Ectodermal cell (in vitro differentiated cells): ENCODE measurements around the gene PLD5.
"Not testable (repeated sequence)": the region's sequence is repeated elsewhere in the genome, so short reads cannot be mapped to it uniquely, and the experiment has no call there.

Experiments used
- H3K27ac ChIP-seq: 2 replicates; pipeline ENCODE4 v1.7.0; 2013; ENCODE audit warnings: mild to moderate bottlenecking, low read depth, low read length; ENCODE audit not compliant: insufficient read depth, poor library complexity, severe bottlenecking
- H3K27me3 ChIP-seq: 2 replicates; pipeline ENCODE4 v1.7.0; 2013; ENCODE audit warnings: mild to moderate bottlenecking, low read length; ENCODE audit not compliant: insufficient read depth, control insufficient read depth, poor library complexity, severe bottlenecking
- H3K36me3 ChIP-seq: one replicate; pipeline ENCODE4 v1.7.0; 2013; ENCODE audit warnings: low read length; ENCODE audit not compliant: control insufficient read depth, insufficient read depth
- H3K4me1 ChIP-seq: one replicate; pipeline ENCODE4 v1.7.0; 2013; ENCODE audit warnings: low read length; ENCODE audit not compliant: control insufficient read depth, insufficient read depth
- H3K4me3 ChIP-seq: 2 replicates; pipeline ENCODE4 v1.7.0; 2013; ENCODE audit warnings: low read depth, low read length, control low read depth; ENCODE audit not compliant: insufficient read depth
- H3K9me3 ChIP-seq: 2 replicates; pipeline ENCODE4 v1.7.0; 2013; ENCODE audit warnings: mild to moderate bottlenecking, low read length, moderate library complexity; ENCODE audit not compliant: control insufficient read depth
- WGBS, 2 experiments: methylation state at CpG; one replicate each; pipeline ENCODE4 v1.1.7; 2013; ENCODE audit warnings: missing lambda C conversion rate in 2 of 2; 5-methylcytosine and 5-hydroxymethylcytosine counted together

The PLD5 gene

GRCh38 chr1:242401937-242402336 lies 122.6 kb downstream of the PLD5 start:
- Histone ChIP-seq H3K27me3 (no peaks in the 10 kb centered on the region), H3K4me3 (no peak overlapping the region), H3K27ac (no peak overlapping the region), H3K4me1 (no peaks in the 10 kb centered on the region), H3K9me3 (no peaks in the 10 kb centered on the region), H3K36me3 (no peaks in the 10 kb centered on the region)
- WGBS, 2 experiments: 100% methylated on average over 2 to 3 of the region's 3 CpGs

GRCh38 chr1:242398351-242398750 lies 126.1 kb downstream of the PLD5 start:
- H3K36me3 ChIP-seq: no peaks in the 10 kb centered on the region
- no peaks in the 10 kb centered on the region for H3K27me3 ChIP-seq
- H3K4me1 ChIP-seq: no peaks in the 10 kb centered on the region
- peaks cover 2% of the 10 kb centered on the region for H3K9me3 ChIP-seq
- WGBS, 2 experiments: 79 to 96% methylated on average over 4 to 5 of the region's 5 CpGs
- no peak overlapping the region for H3K27ac ChIP-seq
- no peak overlapping the region for H3K4me3 ChIP-seq

- H3K9me3 ChIP-seq: peaks cover 2% of the 10 kb centered on the region
- no peaks in the 10 kb centered on the region for H3K36me3 ChIP-seq
- H3K4me3 ChIP-seq: no peak overlapping the region
Observed at GRCh38 chr1:242391896-242392295, 132.6 kb downstream of the PLD5 start.

GRCh38 chr1:242376121-242376520 lies 148.4 kb downstream of the PLD5 start:
- 88 to 91% methylated on average over 6 of the region's 6 CpGs for WGBS, 2 experiments
- H3K36me3 ChIP-seq, H3K27me3 ChIP-seq, H3K4me3 ChIP-seq, H3K9me3 ChIP-seq, H3K27ac ChIP-seq, H3K4me1 ChIP-seq: not testable (repeated sequence)

More at GRCh38 chr1:242391896-242392295, 132.6 kb downstream of the PLD5 start:
- no peak overlapping the region for H3K27ac ChIP-seq
- H3K27me3 ChIP-seq: no peaks in the 10 kb centered on the region
- H3K4me1 ChIP-seq: no peaks in the 10 kb centered on the region

GRCh38 chr1:242350446-242350845 lies 174.1 kb downstream of the PLD5 start:
- not testable (repeated sequence) for H3K27me3 ChIP-seq, H3K4me3 ChIP-seq, H3K9me3 ChIP-seq, H3K27ac ChIP-seq, H3K36me3 ChIP-seq, H3K4me1 ChIP-seq
- WGBS, 2 experiments: 82 to 94% methylated on average over 2 to 3 of the region's 3 CpGs

GRCh38 chr1:242349636-242350035 lies 174.9 kb downstream of the PLD5 start:
- Histone ChIP-seq H3K27me3 (no peaks in the 10 kb centered on the region), H3K4me3 (no peak overlapping the region), H3K36me3 (no peaks in the 10 kb centered on the region), H3K9me3 (no peaks in the 10 kb centered on the region), H3K4me1 (no peaks in the 10 kb centered on the region), H3K27ac (no peak overlapping the region)
- WGBS, 2 experiments: 82 to 89% methylated on average over 1 of the region's 1 CpG

- 97 to 99% methylated on average over 5 of the region's 5 CpGs for WGBS, 2 experiments
- not testable (repeated sequence) for H3K4me3 ChIP-seq, H3K27ac ChIP-seq, H3K4me1 ChIP-seq, H3K9me3 ChIP-seq, H3K27me3 ChIP-seq, H3K36me3 ChIP-seq
Observed at GRCh38 chr1:242330865-242331264, 193.6 kb downstream of the PLD5 start.

- not testable (repeated sequence) for H3K36me3 ChIP-seq, H3K4me3 ChIP-seq, H3K4me1 ChIP-seq, H3K9me3 ChIP-seq, H3K27ac ChIP-seq, H3K27me3 ChIP-seq
Observed at GRCh38 chr1:242327381-242327780, 197.1 kb downstream of the PLD5 start.

GRCh38 chr1:242321981-242322380 lies 202.5 kb downstream of the PLD5 start:
- not testable (repeated sequence) for H3K4me1 ChIP-seq, H3K9me3 ChIP-seq, H3K27me3 ChIP-seq, H3K27ac ChIP-seq, H3K36me3 ChIP-seq, H3K4me3 ChIP-seq
- WGBS, 2 experiments: 79 to 93% methylated on average over 4 to 7 of the region's 7 CpGs

- Histone ChIP-seq H3K9me3 (no peaks in the 10 kb centered on the region), H3K27ac (no peak overlapping the region), H3K4me3 (no peak overlapping the region), H3K36me3 (no peaks in the 10 kb centered on the region), H3K27me3 (no peaks in the 10 kb centered on the region), H3K4me1 (no peaks in the 10 kb centered on the region)
- WGBS, 2 experiments: 89 to 92% methylated on average over 10 of the region's 10 CpGs
Observed at GRCh38 chr1:242318140-242318539, 206.4 kb downstream of the PLD5 start.

- not testable (repeated sequence) for H3K4me3 ChIP-seq, H3K4me1 ChIP-seq
- 80 to 100% methylated on average over 1 of the region's 1 CpG for WGBS, 2 experiments
Observed at GRCh38 chr1:242314865-242315264, 209.6 kb downstream of the PLD5 start.

More at GRCh38 chr1:242314865-242315264, 209.6 kb downstream of the PLD5 start:
- H3K27me3 ChIP-seq, H3K36me3 ChIP-seq, H3K27ac ChIP-seq, H3K9me3 ChIP-seq: not testable (repeated sequence)
